ENCODE measurements around the gene ATCAY.
"Not testable (repeated sequence)": the region's sequence is repeated elsewhere in the genome, so short reads cannot be mapped to it uniquely, and the experiment has no call there.

Gene ATCAY

GRCh38 chr19:3855320-3855719 lies 25.2 kb upstream of the ATCAY start:
- DNase-seq (ENCODE audit: low read depth, low spot score) = no peak

- DNase-seq (ENCODE audit: low read depth, low spot score) = no peak
Observed at GRCh38 chr19:3857449-3858003, 23.0 kb upstream of the ATCAY start.

GRCh38 chr19:3860499-3860898 lies 20.0 kb upstream of the ATCAY start:
- no peak for DNase-seq (ENCODE audit: low read depth, low spot score)

- no peak for DNase-seq (ENCODE audit: low read depth, low spot score)
Observed at GRCh38 chr19:3862826-3863500, 17.5 kb upstream of the ATCAY start.

GRCh38 chr19:3863648-3864047 lies 16.8 kb upstream of the ATCAY start:
- no peak for DNase-seq (ENCODE audit: low read depth, low spot score)

- DNase-seq (ENCODE audit: low read depth, low spot score) = no peak
Observed at GRCh38 chr19:3866910-3867638, 13.4 kb upstream of the ATCAY start.

- DNase-seq (ENCODE audit: low read depth, low spot score) = no peak
Observed at GRCh38 chr19:3867971-3868769, 12.3 kb upstream of the ATCAY start.

GRCh38 chr19:3868770-3869456 lies 11.6 kb upstream of the ATCAY start, which contains the start of gene ZFR2:
ZFR2 (minus strand) TSS chr19:3869038; CDS start chr19:3869017, 21 bp downstream.
- DNase-seq (ENCODE audit: low read depth, low spot score) = no peak

- no peak for DNase-seq (ENCODE audit: low read depth, low spot score)
Observed at GRCh38 chr19:3873151-3873550, 7.3 kb upstream of the ATCAY start.

GRCh38 chr19:3874695-3875094 lies 5.8 kb upstream of the ATCAY start:
- DNase-seq (ENCODE audit: low read depth, low spot score) = not testable (repeated sequence)

- DNase-seq (ENCODE audit: low read depth, low spot score) = no peak
Observed at GRCh38 chr19:3879656-3880055, 829 bp upstream of the ATCAY start.

- no peak for DNase-seq (ENCODE audit: low read depth, low spot score)
Observed at GRCh38 chr19:3881272-3882040, 971 bp downstream of the ATCAY start.

- DNase-seq (ENCODE audit: low read depth, low spot score) = no peak
Observed at GRCh38 chr19:3882041-3882384, 1.5 kb downstream of the ATCAY start.

- no peak for DNase-seq (ENCODE audit: low read depth, low spot score)
Observed at GRCh38 chr19:3890591-3890990, 10.1 kb downstream of the ATCAY start.

GRCh38 chr19:3893509-3894179 lies 13.2 kb downstream of the ATCAY start:
- no peak for DNase-seq (ENCODE audit: low read depth, low spot score)

GRCh38 chr19:3894959-3895358 lies 14.5 kb downstream of the ATCAY start:
- not testable (repeated sequence) for DNase-seq (ENCODE audit: low read depth, low spot score)

GRCh38 chr19:3895788-3896187 lies 15.3 kb downstream of the ATCAY start:
- no peak for DNase-seq (ENCODE audit: low read depth, low spot score)

- DNase-seq (ENCODE audit: low read depth, low spot score) = no peak
Observed at GRCh38 chr19:3897936-3898335, 17.5 kb downstream of the ATCAY start.

GRCh38 chr19:3898426-3898825 lies 17.9 kb downstream of the ATCAY start:
- DNase-seq (ENCODE audit: low read depth, low spot score) = no peak

Measured in brain pericyte (primary cell).